Measurements from ENCODE around the gene NHLH2.

GRCh38 chr1:115822117-115822516, 18.8 kb downstream of the NHLH2 start:
- TF ChIP-seq POLR2AphosphoS5 (IDR thresholded peaks at IDR 0.05) (no peak), CTCF (IDR thresholded peaks at IDR 0.05) (no peak)
